Liver (tissue), 9 donors: Measurements from ENCODE around the gene MPPE1. TPM values are rescaled to one million over a fixed set of nuclear protein-coding genes. Genes with fewer than 3 reads are reported as not detected.

Experiments
- DNase-seq: peaks from one replicate; pipeline ENCODE4 v3.0.0-alpha.2; 2017; ENCODE audit warnings: low spot score
- H3K27ac ChIP-seq, 2 donors: one replicate each; pipeline ENCODE4 v1.7.0; 2013; ENCODE audit warnings: inconsistent platforms in 2 of 2, low read length in 2 of 2, control low read depth in 1 of 2, low read depth in 1 of 2, mild to moderate bottlenecking in 1 of 2
- H3K27me3 ChIP-seq, 4 donors: one replicate each; pipeline versions ENCODE4 v1.6.1 to v1.7.0; 2013; ENCODE audit warnings: low read length in 3 of 4, inconsistent platforms in 1 of 4, mild to moderate bottlenecking in 1 of 4, moderate library complexity in 1 of 4; ENCODE audit not compliant: control insufficient read depth in 4 of 4, insufficient read depth in 4 of 4
- H3K36me3 ChIP-seq, 4 donors: one replicate each; pipeline versions ENCODE4 v1.6.1 to v1.7.0; 2013; ENCODE audit warnings: low read length in 3 of 4, mild to moderate bottlenecking in 3 of 4, low read depth in 1 of 4, moderate library complexity in 1 of 4; ENCODE audit not compliant: control insufficient read depth in 4 of 4, insufficient read depth in 3 of 4
- H3K4me1 ChIP-seq, 4 donors: one replicate each; pipeline versions ENCODE4 v1.6.1 to v1.7.0; 2013; ENCODE audit warnings: low read length in 3 of 4, mild to moderate bottlenecking in 3 of 4, moderate library complexity in 1 of 4; ENCODE audit not compliant: control insufficient read depth in 4 of 4, insufficient read depth in 4 of 4
- H3K4me3 ChIP-seq, 3 donors: one replicate each; pipeline versions ENCODE4 v1.6.1 to v1.7.0; 2013; ENCODE audit warnings: low read length in 3 of 3, control low read depth in 1 of 3, low read depth in 1 of 3, mild to moderate bottlenecking in 1 of 3
- H3K9ac ChIP-seq, 2 donors: one replicate each; pipeline ENCODE4 v1.7.0; 2013; ENCODE audit warnings: low read length in 2 of 2, mild to moderate bottlenecking in 2 of 2, moderate library complexity in 2 of 2, control low read depth in 1 of 2, low read depth in 1 of 2
- H3K9me3 ChIP-seq, 4 donors: one replicate each; pipeline versions ENCODE4 v1.6.1 to v1.7.0; 2013; ENCODE audit warnings: low read length in 3 of 4; ENCODE audit not compliant: control insufficient read depth in 4 of 4
- ATF3 ChIP-seq: IDR thresholded peaks from 2 replicates; pipeline ENCODE4 v1.6.1; 2016; ENCODE audit warnings: antibody characterized with exemption
- CTCF ChIP-seq: fragments of 150-350 bp; IDR thresholded peaks from 2 replicates; pipeline ENCODE4 v1.5.1; 2017; ENCODE audit warnings: improper control_type of control experiment, low read depth, low read length; ENCODE audit not compliant: missing input control
- EGR1 ChIP-seq, 2 donors: IDR thresholded peaks; 2 replicates each; pipeline ENCODE4 v1.6.1; 2016 to 2018; ENCODE audit warnings: antibody characterized with exemption in 2 of 2, low read depth in 2 of 2
- FOXA1 ChIP-seq: IDR thresholded peaks from 2 replicates; pipeline ENCODE4 v1.6.1; 2016; ENCODE audit warnings: antibody characterized with exemption
- FOXA2 ChIP-seq: IDR thresholded peaks from 2 replicates; pipeline ENCODE4 v1.6.1; 2016; ENCODE audit warnings: antibody characterized with exemption
- GABPA ChIP-seq, 2 donors: IDR thresholded peaks in 1 of 2; conservative IDR thresholded peaks in 1 of 2; 2 replicates each; pipeline ENCODE4 v1.6.1; 2016; ENCODE audit warnings: antibody characterized with exemption in 2 of 2, mild to moderate bottlenecking in 1 of 2, moderate library complexity in 1 of 2
- HNF4A ChIP-seq, 2 donors: conservative IDR thresholded peaks; 2 replicates each; pipeline ENCODE4 v1.6.1; 2016; ENCODE audit warnings: antibody characterized with exemption in 2 of 2, mild to moderate bottlenecking in 2 of 2
- HNF4G ChIP-seq: IDR thresholded peaks from 2 replicates; pipeline ENCODE4 v1.6.1; 2016; ENCODE audit warnings: antibody characterized with exemption
- JUND ChIP-seq, 2 donors: IDR thresholded peaks; 2 replicates each; pipeline ENCODE4 v1.6.1; 2016; ENCODE audit warnings: antibody characterized with exemption in 2 of 2
- MAX ChIP-seq: IDR thresholded peaks from 2 replicates; pipeline ENCODE4 v1.6.1; 2016; ENCODE audit warnings: antibody characterized with exemption
- NR2F2 ChIP-seq: IDR thresholded peaks from 2 replicates; pipeline ENCODE4 v1.6.1; 2016; ENCODE audit warnings: antibody characterized with exemption
- RAD21 ChIP-seq, 2 donors: IDR thresholded peaks; 2 replicates each; pipeline ENCODE4 v1.6.1; 2016; ENCODE audit warnings: antibody characterized with exemption in 2 of 2, mild to moderate bottlenecking in 2 of 2
- REST ChIP-seq: IDR thresholded peaks from 2 replicates; pipeline ENCODE4 v1.6.1; 2016; ENCODE audit warnings: antibody characterized with exemption, mild to moderate bottlenecking
- RXRA ChIP-seq, 2 donors: IDR thresholded peaks; 2 replicates each; pipeline ENCODE4 v1.6.1; 2017 to 2018; ENCODE audit warnings: antibody characterized with exemption in 2 of 2, mild to moderate bottlenecking in 1 of 2
- SP1 ChIP-seq: IDR thresholded peaks from 2 replicates; pipeline ENCODE4 v1.6.1; 2018; ENCODE audit warnings: antibody characterized with exemption, mild to moderate bottlenecking
- TAF1 ChIP-seq: conservative IDR thresholded peaks from 2 replicates; pipeline ENCODE4 v1.6.1; 2016; ENCODE audit warnings: antibody characterized with exemption, mild to moderate bottlenecking
- YY1 ChIP-seq: IDR thresholded peaks from 2 replicates; pipeline ENCODE4 v1.6.1; 2016; ENCODE audit warnings: antibody characterized with exemption, mild to moderate bottlenecking
- ZBTB33 ChIP-seq: IDR thresholded peaks from 2 replicates; pipeline ENCODE4 v1.6.1; 2016; ENCODE audit warnings: antibody characterized with exemption
- WGBS: extraction: QIAGEN DNeasy Blood & Tissue Kit; methylation state at CpG from one replicate; pipeline ENCODE4 v1.1.7; 2013; 5-methylcytosine and 5-hydroxymethylcytosine counted together
- polyA plus RNA-seq, 2 donors: library from polyadenylated mRNA; stranded (reverse) in 1 of 2; unstranded in 1 of 2; fragments of 200-250 nt in 1 of 2; fragments of >200 nt in 1 of 2; fragmentation: Nextera tagmentation in 1 of 2; extraction: Ambion mirVana in 1 of 2; gene quantifications; one replicate each; pipeline versions ENCODE4 v1.2.1 to v1.2.3, GENCODE V29; 2013 to 2015
- total RNA-seq, 2 donors: library from RNA; depleted of rRNA; stranded (reverse); fragments of >200 nt; gene quantifications; one replicate each; pipeline ENCODE4 v1.2.3, GENCODE V29; 2014
- donor health status: healthy.
- donor health status: healthy.
- donor health status: healthy.
- donor health status: healthy.
- donor health status: healthy.

Gene MPPE1
- total and polyA plus RNA-seq, 4 donors: 9.8 to 31.6 (median 26.1) TPM

- Histone ChIP-seq H3K36me3 (peaks cover 4 to 38% (median 32%) of the 10 kb centered on the region in 4 donors), H3K9me3 (no peaks in the 10 kb centered on the region), H3K4me3 (no peak overlapping the region), H3K27me3 (no peaks in the 10 kb centered on the region), H3K4me1 (peaks cover 2 to 11% (median 6%) of the 10 kb centered on the region in 4 donors), H3K27ac (no peak overlapping the region), H3K9ac (no peak overlapping the region)
- WGBS: 97% methylated on average over 19 of the region's 19 CpGs
- no peak for DNase-seq
- TF ChIP-seq SP1 (no peak), REST (no peak), EGR1 (IDR thresholded peaks at IDR 0.05; ENCODE audit: low read depth in 2 of 2) (no peak), HNF4A (conservative IDR thresholded peaks at IDR 0.05) (no peak), HNF4G (no peak), ATF3 (no peak), YY1 (no peak), FOXA1 (no peak), ZBTB33 (no peak), MAX (no peak), GABPA (IDR thresholded peaks at IDR 0.05 in 1 of 2, conservative IDR thresholded peaks at IDR 0.05 in 1 of 2) (no peak), RXRA (IDR thresholded peaks at IDR 0.05) (no peak), RAD21 (IDR thresholded peaks at IDR 0.05) (no peak), JUND (IDR thresholded peaks at IDR 0.05) (no peak), FOXA2 (no peak), NR2F2 (no peak), CTCF (no peak), TAF1 (no peak)
Observed at GRCh38 chr18:11886577-11887110, 21.5 kb downstream of the MPPE1 start.
